ENCODE results near the gene NSG1. TPM values are rescaled to one million over a fixed set of nuclear protein-coding genes. Genes with fewer than 3 reads are reported as not detected.

NSG1 gene
- total and polyA plus RNA-seq, 9 of the 15 experiments (the other 6 are each of a cell fraction or from before 2014, with no cell fraction given), result not detected

DNA sequence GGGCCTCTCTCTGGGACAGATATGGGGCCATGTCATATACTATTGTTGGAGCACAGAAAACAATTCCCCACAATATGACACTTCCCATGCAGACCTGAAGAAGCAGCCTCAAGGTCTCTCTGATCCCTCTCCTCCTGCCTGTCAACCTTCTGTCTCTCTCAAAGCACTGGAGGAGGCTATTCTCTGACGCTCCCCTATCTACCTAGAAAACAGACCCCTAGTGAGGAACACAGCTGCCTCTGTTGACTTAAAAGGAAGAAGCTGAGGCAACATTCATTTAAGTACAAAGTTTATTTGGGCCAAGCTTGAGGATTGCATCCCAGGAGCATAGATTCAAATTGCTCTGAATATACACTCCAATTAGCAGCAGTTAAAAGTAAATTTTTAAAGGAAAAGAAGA, 39.3 kb upstream of the NSG1 start:
- BruUV-seq (replicated peaks), result no TSS peak
- Histone ChIP-seq H3K4me2 (ENCODE audit: insufficient read depth, low read length) (no peak overlapping the region), H3K9me3 (replicated peaks; ENCODE audit: control insufficient read depth, insufficient read depth, low read depth, low read length) (no peaks in the 10 kb centered on the region; the same call in 1 of the 2 replicates), H3K9me1 (ENCODE audit: control insufficient read depth, insufficient read depth, low read length) (no peaks in the 10 kb centered on the region), H3K27me3 (ENCODE audit: control insufficient read depth in 2 of 2, insufficient read depth in 2 of 2, low read length in 2 of 2) (peaks cover 26 to 41% of the 10 kb centered on the region in 2 experiments), H2AFZ (ENCODE audit: low read depth, low read length) (no peak overlapping the region), H3K36me3 (ENCODE audit: control insufficient read depth, insufficient read depth, low read length) (no peaks in the 10 kb centered on the region), H3K79me2 (ENCODE audit: control insufficient read depth, insufficient read depth, low read length) (no peaks in the 10 kb centered on the region), H3K27ac (ENCODE audit: extremely low read depth, low read depth, low read length) (no peak overlapping the region), H3K4me3 (no peak overlapping the region), H3K9ac (ENCODE audit: insufficient read depth in 1 of 2, low read depth in 2 of 2, low read length in 2 of 2) (no peak overlapping the region), H4K20me1 (replicated peaks; ENCODE audit: control insufficient read depth, insufficient read depth, low read length) (no peaks in the 10 kb centered on the region), H3K4me1 (replicated peaks in 1 of 2; ENCODE audit: control insufficient read depth in 2 of 2, insufficient read depth in 2 of 2, low read length in 2 of 2) (no peaks in the 10 kb centered on the region)
- DNase-seq (ENCODE audit: extremely low read depth in 1 of 4, low spot score in 3 of 4) (no peak), FAIRE-seq (no peak), ATAC-seq (no peak)
- CTCF ChIA-PET (ENCODE audit: low intra/inter-chr PET ratio), result no interaction called here
- WGBS (ENCODE audit: insufficient coverage, low coverage, missing lambda C conversion rate), result 10% methylated on average over 1 of the region's 1 CpG
- POLR2A ChIA-PET, result interaction anchor here (0.6 to 0.8 kb wide), 2 partner anchors 9 to 13 kb away, joined by 3 read pairs; no protein-coding TSS in a partner anchor
- in situ Hi-C loops (cut with MboI) (no loop called here), intact Hi-C loops (cut with micrococcal nuclease) (no loop called here)
- no peak for TF ChIP-seq MTF1 (CRISPR knock-in tag; IDR thresholded peaks at IDR 0.05; ENCODE audit: borderline replicate concordance)
- no peak for TF ChIP-seq HDAC3 (IDR thresholded peaks at IDR 0.05; ENCODE audit: borderline replicate concordance, partially characterized antibody)
- TF ChIP-seq SRSF1 (IDR thresholded peaks at IDR 0.05; ENCODE audit: low read depth, low read length), result no peak
- no peak for TF ChIP-seq ZNF561 (CRISPR knock-in tag; conservative IDR thresholded peaks at IDR 0.05)
- no peak for TF ChIP-seq FOXJ2 (tag; IDR thresholded peaks at IDR 0.05)
- TF ChIP-seq RAD51 (IDR thresholded peaks at IDR 0.05; ENCODE audit: borderline replicate concordance, low read depth), result no peak
- TF ChIP-seq ZFPM2 (CRISPR knock-in tag; IDR thresholded peaks at IDR 0.05), result no peak
- TF ChIP-seq LCOR (CRISPR knock-in tag; IDR thresholded peaks at IDR 0.05), result no peak
- no peak for TF ChIP-seq MECOM (CRISPR knock-in tag; IDR thresholded peaks at IDR 0.05)
- no peak for TF ChIP-seq ZNF232 (CRISPR knock-in tag; IDR thresholded peaks at IDR 0.05)
- TF ChIP-seq ZNF384 (IDR thresholded peaks at IDR 0.05; ENCODE audit: low read depth, low read length), result no peak
- TF ChIP-seq HMG20B (CRISPR knock-in tag; IDR thresholded peaks at IDR 0.05), result no peak
- TF ChIP-seq GMEB1 (CRISPR knock-in tag; IDR thresholded peaks at IDR 0.05), result no peak
- TF ChIP-seq E2F8 (IDR thresholded peaks at IDR 0.05; ENCODE audit: low read depth, partially characterized antibody), result no peak
- TF ChIP-seq KDM5B (IDR thresholded peaks at IDR 0.05; ENCODE audit: insufficient replicate concordance, low read depth, low read length), result no peak
- no peak for TF ChIP-seq ZNF518B (CRISPR knock-in tag; IDR thresholded peaks at IDR 0.05)
- TF ChIP-seq ZKSCAN1 (IDR thresholded peaks at IDR 0.05; ENCODE audit: low read depth, low read length), result no peak
